ENCODE measurements around the gene ARL13B.

ARL13B gene

DNA sequence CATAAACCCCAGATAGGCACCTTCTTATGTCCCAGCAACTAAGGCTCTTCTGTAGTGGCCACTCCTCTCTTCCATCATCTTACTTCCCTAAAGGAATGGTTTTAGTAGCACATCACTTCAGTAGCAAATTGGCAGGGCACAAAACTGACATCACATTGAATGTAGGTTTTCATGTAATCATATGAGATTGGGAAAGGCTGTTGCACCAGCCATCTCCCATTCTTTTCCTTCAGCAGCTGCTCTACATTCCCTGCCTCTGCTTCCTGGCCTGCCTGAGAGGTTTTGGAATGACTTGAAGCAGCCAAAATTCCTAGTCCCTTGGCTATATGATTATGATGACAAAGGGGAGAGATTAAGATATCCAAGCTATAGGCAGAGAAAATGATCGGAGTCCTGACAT is 119.4 kb downstream of the ARL13B start:
- no peak for DNase-seq (ENCODE audit: low read depth in 2 of 2)

- no peak for DNase-seq (ENCODE audit: low read depth in 2 of 2)
Measured at GRCh38 chr3:94101860-94102259, 121.9 kb downstream of the ARL13B start.
